ENCODE data around the gene ANXA3. TPM values are rescaled to one million over a fixed set of nuclear protein-coding genes. Genes with fewer than 3 reads are reported as not detected.

The ANXA3 gene
- total RNA-seq, 1 experiment from 2014 or later: 263 TPM

GRCh38 chr4:78638337-78639172, 87.0 kb downstream of the ANXA3 start:
- H3K9me2 ChIP-seq (replicated peaks; ENCODE audit: low read length): no peaks in the 10 kb centered on the region
- H3K4me1 ChIP-seq (ENCODE audit: insufficient read depth, low read length): no peaks in the 10 kb centered on the region
- H3K4me3 ChIP-seq (ENCODE audit: low read length): no peak overlapping the region
- CTCF ChIA-PET: no interaction called here
- H3K4me2 ChIP-seq (ENCODE audit: low read length): no peak overlapping the region
- DNase-seq: no peak
- TF ChIP-seq CTCF (conservative IDR thresholded peaks at IDR 0.05; ENCODE audit: low read depth, low read length) (no peak), EZH2phosphoT487 (IDR thresholded peaks at IDR 0.05; ENCODE audit: borderline replicate concordance, low read length) (no peak), EZH2 (IDR thresholded peaks at IDR 0.05; ENCODE audit: low read length, unreplicated experiment) (no peak)
- no peaks in the 10 kb centered on the region for H3K9me3 ChIP-seq (ENCODE audit: low read length)
- no peaks in the 10 kb centered on the region for H4K20me1 ChIP-seq (ENCODE audit: low read length)
- no TSS peak for BruUV-seq (replicated peaks)
- no peak overlapping the region for H3K9ac ChIP-seq (ENCODE audit: low read length)
- no peak for ATAC-seq
- POLR2A ChIA-PET (ENCODE audit: unreplicated experiment): no interaction called here
- no peaks in the 10 kb centered on the region for H3K79me2 ChIP-seq (ENCODE audit: low read length)
- H3F3A ChIP-seq (ENCODE audit: low read length, unreplicated experiment): no peaks in the 10 kb centered on the region
- no peak overlapping the region for H2AFZ ChIP-seq (ENCODE audit: low read length)
- no peak overlapping the region for H3K27ac ChIP-seq (ENCODE audit: low read length)
- H3K36me3 ChIP-seq (ENCODE audit: low read depth, low read length): no peaks in the 10 kb centered on the region
- intact Hi-C loops (cut with micrococcal nuclease): no loop called here
- H3K27me3 ChIP-seq (ENCODE audit: low read length): no peaks in the 10 kb centered on the region

DNA sequence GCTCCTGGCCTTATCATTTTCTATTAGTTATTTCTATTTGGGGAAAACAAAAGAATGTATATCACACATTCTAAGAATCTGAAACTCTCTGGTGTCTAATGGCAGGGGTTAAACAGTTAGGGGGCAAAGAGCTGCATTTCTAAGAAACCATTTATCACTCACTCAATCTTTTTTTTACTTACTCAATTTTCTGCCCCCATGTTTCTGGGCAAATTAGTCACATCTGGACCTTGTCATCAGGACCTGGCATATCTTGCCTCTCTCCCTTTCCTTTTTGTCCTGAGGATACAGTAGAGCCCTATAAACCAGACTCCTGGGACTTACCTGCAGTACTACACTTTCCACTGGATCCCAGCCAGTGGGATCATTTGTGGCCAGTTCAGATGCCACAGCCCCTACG, 89.1 kb downstream of the ANXA3 start:
- Histone ChIP-seq H3F3A (ENCODE audit: low read length, unreplicated experiment) (peaks cover 7% of the 10 kb centered on the region), H3K4me3 (ENCODE audit: low read length) (no peak overlapping the region), H3K79me2 (ENCODE audit: low read length) (no peaks in the 10 kb centered on the region), H3K36me3 (ENCODE audit: low read depth, low read length) (no peaks in the 10 kb centered on the region; the same call in 1 of the 2 replicates), H3K9ac (ENCODE audit: low read length) (no peak overlapping the region), H3K4me1 (ENCODE audit: insufficient read depth, low read length) (peaks cover 16% of the 10 kb centered on the region), H3K9me2 (replicated peaks; ENCODE audit: low read length) (no peaks in the 10 kb centered on the region), H2AFZ (ENCODE audit: low read length) (no peak overlapping the region), H3K27ac (ENCODE audit: low read length) (no peak overlapping the region), H3K27me3 (ENCODE audit: low read length) (no peaks in the 10 kb centered on the region), H4K20me1 (ENCODE audit: low read length) (no peaks in the 10 kb centered on the region), H3K9me3 (ENCODE audit: low read length) (no peaks in the 10 kb centered on the region), H3K4me2 (ENCODE audit: low read length) (no peak overlapping the region)
- DNase-seq: no peak
- no TSS peak for BruUV-seq (replicated peaks)
- CTCF ChIA-PET: no interaction called here
- POLR2A ChIA-PET (ENCODE audit: unreplicated experiment): no interaction called here
- no peak for ATAC-seq
- intact Hi-C loops (cut with micrococcal nuclease): no loop called here
- TF ChIP-seq EZH2phosphoT487 (IDR thresholded peaks at IDR 0.05; ENCODE audit: borderline replicate concordance, low read length): no peak
- TF ChIP-seq EZH2 (IDR thresholded peaks at IDR 0.05; ENCODE audit: low read length, unreplicated experiment): no peak
- TF ChIP-seq CTCF (conservative IDR thresholded peaks at IDR 0.05; ENCODE audit: low read depth, low read length): no peak

GRCh38 chr4:78642934-78643333, 91.4 kb downstream of the ANXA3 start:
- no peaks in the 10 kb centered on the region for H3K9me3 ChIP-seq (ENCODE audit: low read length)
- H3K4me1 ChIP-seq (ENCODE audit: insufficient read depth, low read length): peaks cover 31% of the 10 kb centered on the region
- H3K4me2 ChIP-seq (ENCODE audit: low read length): no peak overlapping the region
- no peak overlapping the region for H3K9ac ChIP-seq (ENCODE audit: low read length)
- H3K36me3 ChIP-seq (ENCODE audit: low read depth, low read length): no peaks in the 10 kb centered on the region; the same call in 1 of the 2 replicates
- ChIA-PET POLR2A (ENCODE audit: unreplicated experiment) (no interaction called here), CTCF (no interaction called here)
- H3K9me2 ChIP-seq (replicated peaks; ENCODE audit: low read length): no peaks in the 10 kb centered on the region
- intact Hi-C loops (cut with micrococcal nuclease): no loop called here
- H3K79me2 ChIP-seq (ENCODE audit: low read length): no peaks in the 10 kb centered on the region
- no peak overlapping the region for H3K4me3 ChIP-seq (ENCODE audit: low read length)
- H3K27me3 ChIP-seq (ENCODE audit: low read length): no peaks in the 10 kb centered on the region
- ATAC-seq: no peak
- BruUV-seq (replicated peaks): no TSS peak
- H3F3A ChIP-seq (ENCODE audit: low read length, unreplicated experiment): peaks cover 18% of the 10 kb centered on the region
- no peak for DNase-seq
- TF ChIP-seq EZH2phosphoT487 (IDR thresholded peaks at IDR 0.05; ENCODE audit: borderline replicate concordance, low read length): no peak
- TF ChIP-seq CTCF (conservative IDR thresholded peaks at IDR 0.05; ENCODE audit: low read depth, low read length): no peak
- TF ChIP-seq EZH2 (IDR thresholded peaks at IDR 0.05; ENCODE audit: low read length, unreplicated experiment): no peak
- no peak overlapping the region for H2AFZ ChIP-seq (ENCODE audit: low read length)
- H3K27ac ChIP-seq (ENCODE audit: low read length): no peak overlapping the region
- no peaks in the 10 kb centered on the region for H4K20me1 ChIP-seq (ENCODE audit: low read length)
